ENCODE results near the gene CACNG4. TPM values are rescaled to one million over a fixed set of nuclear protein-coding genes. Genes with fewer than 3 reads are reported as not detected.

Gene CACNG4
- total RNA-seq, 2 experiments from 2014 or later = not detected

DNA sequence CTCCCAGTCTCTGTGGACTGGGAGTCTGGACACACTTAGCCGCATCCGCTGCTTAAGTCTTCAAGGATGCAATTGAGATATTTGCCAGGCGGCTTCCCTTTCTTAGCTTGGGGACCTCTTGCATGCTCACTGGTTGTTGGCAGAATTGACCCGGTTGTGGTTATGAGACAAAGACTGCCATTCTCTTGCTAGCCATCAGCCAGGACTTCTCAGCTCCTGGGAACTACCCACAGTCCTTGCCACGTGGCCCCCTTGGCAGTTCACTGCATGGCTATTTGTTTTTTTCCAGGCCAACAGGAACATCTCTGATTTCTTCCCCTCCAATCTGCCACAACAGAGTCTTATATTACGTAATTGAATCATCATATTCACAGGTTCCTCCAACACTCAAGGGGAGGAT, 25.5 kb downstream of the CACNG4 start:
- ChIA-PET CTCF (no interaction called here), POLR2A (no interaction called here)
- ATAC-seq = no peak
- intact Hi-C loops (cut with DNase I, micrococcal nuclease) = loop anchor here in 1 of 2 experiments (5.0 kb wide), 1 partner anchor 1388 kb away; no protein-coding TSS in a partner anchor
- Mint-ChIP-seq H3K27ac (no peak overlapping the region), H3K36me3 (ENCODE audit: low read depth) (no peaks in the 10 kb centered on the region), H3K27me3 (peaks cover 15% of the 10 kb centered on the region), H3K4me1 (peaks cover 3% of the 10 kb centered on the region), H3K4me3 (no peak overlapping the region), H3K9me3 (ENCODE audit: low read depth) (no peaks in the 10 kb centered on the region)
- no peak for DNase-seq

DNA sequence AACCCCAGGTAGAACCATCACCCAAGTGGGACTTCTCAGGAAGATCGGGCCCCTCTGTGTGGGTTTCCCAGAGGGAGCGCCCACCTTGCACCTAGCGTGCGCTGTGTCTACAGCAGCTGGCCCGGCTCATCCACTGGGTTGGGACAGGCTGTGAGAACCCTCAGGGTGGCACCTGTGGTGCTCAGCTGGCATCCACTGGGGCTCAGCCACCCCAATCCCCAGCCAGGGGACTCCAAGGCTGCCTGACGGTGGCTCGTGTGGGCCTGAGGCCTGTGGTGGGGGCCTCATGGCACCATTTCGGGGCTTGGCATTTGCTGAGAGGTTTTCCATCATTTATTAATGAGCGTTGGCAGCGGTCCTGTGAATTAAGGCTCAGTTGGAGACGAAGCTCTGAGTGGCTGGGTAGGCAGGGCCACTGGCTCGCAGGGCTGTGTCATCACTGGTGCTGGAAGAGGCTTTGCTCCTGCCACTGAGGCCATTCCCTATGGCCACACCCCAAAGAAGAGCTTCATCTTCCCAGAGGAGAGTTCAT, 28.5 kb downstream of the CACNG4 start:
- Mint-ChIP-seq H3K27me3 (peaks cover 9% of the 10 kb centered on the region), H3K27ac (no peak overlapping the region), H3K4me3 (no peak overlapping the region), H3K4me1 (no peaks in the 10 kb centered on the region), H3K36me3 (ENCODE audit: low read depth) (no peaks in the 10 kb centered on the region), H3K9me3 (ENCODE audit: low read depth) (no peaks in the 10 kb centered on the region)
- no peak for DNase-seq
- ChIA-PET POLR2A (no interaction called here), CTCF (no interaction called here)
- ATAC-seq = no peak
- intact Hi-C loops (cut with DNase I, micrococcal nuclease) = loop anchor here in 1 of 2 experiments (5.0 kb wide), 1 partner anchor 1391 kb away; no protein-coding TSS in a partner anchor

DNA sequence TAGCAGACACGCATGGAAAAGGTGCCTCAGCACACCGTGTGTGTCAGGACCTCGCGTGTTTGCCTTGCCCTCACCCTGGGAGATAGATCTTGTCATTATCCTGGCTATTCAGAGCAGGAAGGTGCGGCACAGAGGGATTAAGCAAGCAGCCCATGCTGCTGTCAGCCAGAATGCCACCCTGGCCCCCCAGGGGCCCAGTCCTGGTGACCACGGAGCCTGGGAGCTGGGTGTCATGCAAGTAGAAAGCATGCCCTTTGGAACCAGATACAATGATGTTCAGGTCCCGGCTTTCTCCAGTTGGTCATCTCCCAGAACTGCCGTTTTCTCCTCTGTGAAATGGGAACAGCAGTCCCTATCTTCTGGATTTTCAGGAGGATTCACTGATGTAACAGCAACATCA, 29.9 kb downstream of the CACNG4 start:
- ATAC-seq (no peak), DNase-seq (no peak)
- Mint-ChIP-seq H3K9me3 (ENCODE audit: low read depth) (no peaks in the 10 kb centered on the region), H3K36me3 (ENCODE audit: low read depth) (no peaks in the 10 kb centered on the region), H3K4me3 (no peak overlapping the region), H3K4me1 (no peaks in the 10 kb centered on the region), H3K27ac (no peak overlapping the region), H3K27me3 (peaks cover 9% of the 10 kb centered on the region)
- CTCF ChIA-PET = interaction anchor here (0.7 kb wide), 1 partner anchor 752 kb away, joined by 4 read pairs; no protein-coding TSS in a partner anchor
- intact Hi-C loops (cut with DNase I, micrococcal nuclease) = loop anchor here in 1 of 2 experiments (5.0 kb wide), 1 partner anchor 1392 kb away; no protein-coding TSS in a partner anchor
- POLR2A ChIA-PET = no interaction called here

DNA sequence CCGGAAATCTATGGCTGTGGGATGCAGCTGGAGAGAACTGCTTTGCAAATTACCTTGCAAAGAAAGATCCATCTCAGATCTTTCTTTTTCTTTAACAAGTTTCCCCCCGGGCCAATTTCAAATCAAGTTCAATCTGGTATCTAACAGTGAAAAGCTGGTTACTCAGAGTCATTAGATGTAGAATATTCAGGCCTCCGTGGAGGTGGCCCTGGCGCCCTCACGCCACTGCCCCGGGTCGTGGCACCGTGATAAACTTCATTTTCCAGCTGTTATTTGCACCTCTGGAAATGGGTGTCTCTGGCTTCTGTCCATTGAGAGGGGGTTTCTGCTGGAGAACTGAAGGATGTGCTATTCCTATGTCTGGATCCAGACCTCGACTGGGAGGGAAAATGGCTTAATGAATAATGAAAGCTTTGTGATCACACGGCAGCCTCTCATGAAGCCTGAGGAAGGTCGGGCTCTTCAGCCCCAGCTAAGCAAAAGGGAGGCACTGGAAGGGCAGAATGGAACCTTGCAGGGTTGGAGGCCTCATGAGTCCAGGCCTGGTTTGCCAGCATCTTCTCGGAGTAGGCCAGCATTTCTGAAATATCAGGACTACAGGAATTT, 30.5 kb downstream of the CACNG4 start:
- no peaks in the 10 kb centered on the region for H3K9me3 Mint-ChIP-seq (ENCODE audit: low read depth)
- POLR2A ChIA-PET = no interaction called here

DNA sequence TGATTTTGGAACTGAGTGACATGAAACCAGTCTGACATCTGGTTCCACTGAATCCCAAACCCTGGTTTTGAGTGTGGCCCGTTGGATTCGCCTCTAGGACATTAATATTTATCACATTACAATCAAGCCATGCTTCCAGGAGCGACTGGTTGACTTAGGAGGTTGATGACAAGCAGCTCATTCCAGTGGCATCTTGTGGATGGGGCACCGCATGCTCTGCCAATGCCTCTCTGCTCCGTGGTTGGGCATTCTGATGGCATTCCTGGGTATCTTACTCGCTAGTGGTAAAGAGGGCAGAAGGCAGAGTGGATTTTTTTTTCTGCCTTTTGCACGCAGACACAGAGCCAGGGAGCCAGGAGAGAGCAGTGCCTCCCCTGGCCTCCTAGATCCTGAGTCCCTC, 31.4 kb downstream of the CACNG4 start:
- intact Hi-C loops (cut with DNase I, micrococcal nuclease) = no loop called here
- Mint-ChIP-seq H3K27ac (no peak overlapping the region), H3K27me3 (peaks cover 2% of the 10 kb centered on the region), H3K36me3 (ENCODE audit: low read depth) (no peaks in the 10 kb centered on the region), H3K4me1 (no peaks in the 10 kb centered on the region), H3K9me3 (ENCODE audit: low read depth) (no peaks in the 10 kb centered on the region), H3K4me3 (no peak overlapping the region)
- no peak for DNase-seq
- ATAC-seq = no peak
- CTCF ChIA-PET = no interaction called here
- POLR2A ChIA-PET = no interaction called here

More for the DNA sequence above, 30.5 kb downstream of the CACNG4 start:
- Mint-ChIP-seq H3K27me3 (peaks cover 6% of the 10 kb centered on the region), H3K27ac (no peak overlapping the region), H3K4me1 (no peaks in the 10 kb centered on the region), H3K36me3 (ENCODE audit: low read depth) (no peaks in the 10 kb centered on the region), H3K4me3 (no peak overlapping the region)
- CTCF ChIA-PET = no interaction called here
- DNase-seq = no peak
- ATAC-seq = no peak
- intact Hi-C loops (cut with DNase I, micrococcal nuclease) = loop anchor here in 1 of 2 experiments (5.0 kb wide), 1 partner anchor 1393 kb away; no protein-coding TSS in a partner anchor

DNA sequence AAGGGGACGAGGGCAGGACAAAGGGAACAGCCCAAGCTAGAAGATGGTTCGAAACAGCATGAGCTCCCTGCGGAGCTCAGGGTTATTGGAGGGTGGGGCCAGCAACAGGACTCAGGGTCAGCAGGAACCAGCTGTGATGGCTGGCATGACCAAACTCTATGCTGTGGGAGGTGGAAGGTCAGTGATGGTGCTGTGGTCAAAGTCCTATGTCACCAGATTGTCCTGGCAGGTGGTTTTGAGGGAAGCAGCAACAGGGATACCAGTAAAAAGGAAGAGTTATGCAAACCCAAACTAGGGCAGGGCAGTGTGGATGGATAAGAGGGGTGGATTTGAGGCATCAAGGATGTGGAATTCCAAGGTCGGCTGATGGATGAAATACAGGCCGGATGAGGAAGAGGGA, 32.4 kb downstream of the CACNG4 start:
- ATAC-seq = no peak
- ChIA-PET CTCF (interaction anchor here (0.6 kb wide), 1 partner anchor 60 kb away, joined by 3 read pairs; no protein-coding TSS in a partner anchor), POLR2A (no interaction called here)
- H3K4me1 Mint-ChIP-seq = no peaks in the 10 kb centered on the region
- intact Hi-C loops (cut with DNase I, micrococcal nuclease) = no loop called here
- no peak overlapping the region for H3K4me3 Mint-ChIP-seq
- peaks cover under 1% of the 10 kb centered on the region for H3K27me3 Mint-ChIP-seq
- H3K36me3 Mint-ChIP-seq (ENCODE audit: low read depth) = no peaks in the 10 kb centered on the region
- H3K9me3 Mint-ChIP-seq (ENCODE audit: low read depth) = no peaks in the 10 kb centered on the region
- no peak overlapping the region for H3K27ac Mint-ChIP-seq
- DNase-seq = no peak

DNA sequence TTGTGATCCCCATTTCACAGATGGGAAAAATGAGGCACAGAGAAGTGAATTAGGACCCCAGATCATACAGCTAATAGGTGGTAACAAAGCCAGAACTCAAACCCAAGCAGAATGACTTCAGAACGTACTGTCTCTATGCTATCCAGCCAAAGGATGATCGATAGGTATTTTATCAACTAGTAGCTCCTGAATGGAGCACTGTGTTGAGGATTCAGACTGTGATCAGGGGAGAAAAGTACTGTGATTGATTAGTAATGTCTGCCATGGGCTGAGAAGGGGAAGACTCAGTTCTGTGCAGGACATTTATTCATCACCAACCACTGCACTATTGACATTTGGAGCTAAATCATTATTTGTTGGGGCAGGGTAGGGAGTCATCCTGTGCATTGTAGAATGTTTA, 38.7 kb downstream of the CACNG4 start:
- Mint-ChIP-seq H3K36me3 (ENCODE audit: low read depth) (no peaks in the 10 kb centered on the region), H3K27me3 (peaks cover 12% of the 10 kb centered on the region), H3K27ac (no peak overlapping the region), H3K9me3 (ENCODE audit: low read depth) (no peaks in the 10 kb centered on the region), H3K4me1 (no peaks in the 10 kb centered on the region), H3K4me3 (no peak overlapping the region)
- ChIA-PET POLR2A (no interaction called here), CTCF (no interaction called here)
- DNase-seq (no peak), ATAC-seq (no peak)
- intact Hi-C loops (cut with DNase I, micrococcal nuclease) = no loop called here

DNA sequence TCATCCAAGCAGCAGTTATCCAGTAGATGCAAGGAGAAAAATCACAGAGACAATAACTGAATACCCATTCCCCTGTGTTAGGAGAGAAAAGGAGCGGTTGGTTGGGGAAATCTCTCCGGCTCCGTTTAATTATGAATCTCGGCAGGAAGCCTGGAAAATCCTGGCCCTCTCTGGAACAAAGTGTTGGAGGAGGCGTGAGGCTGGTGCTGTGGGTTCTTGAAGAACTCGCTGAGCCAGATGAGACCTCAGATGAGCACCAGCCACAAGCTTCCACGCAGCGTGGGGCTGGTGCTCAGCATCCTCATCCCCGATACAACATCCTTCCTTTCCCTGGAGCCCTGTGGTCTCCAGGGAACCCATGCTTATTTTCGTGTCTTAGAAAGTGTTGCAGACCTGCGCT, 39.7 kb downstream of the CACNG4 start:
- POLR2A ChIA-PET = no interaction called here
- CTCF ChIA-PET = no interaction called here
- no peaks in the 10 kb centered on the region for H3K36me3 Mint-ChIP-seq (ENCODE audit: low read depth)
- ATAC-seq (no peak), DNase-seq (no peak)
- peaks cover 15% of the 10 kb centered on the region for H3K27me3 Mint-ChIP-seq
- H3K9me3 Mint-ChIP-seq (ENCODE audit: low read depth) = no peaks in the 10 kb centered on the region
- no peaks in the 10 kb centered on the region for H3K4me1 Mint-ChIP-seq
- no peak overlapping the region for H3K4me3 Mint-ChIP-seq
- H3K27ac Mint-ChIP-seq = no peak overlapping the region
- intact Hi-C loops (cut with DNase I, micrococcal nuclease) = no loop called here

DNA sequence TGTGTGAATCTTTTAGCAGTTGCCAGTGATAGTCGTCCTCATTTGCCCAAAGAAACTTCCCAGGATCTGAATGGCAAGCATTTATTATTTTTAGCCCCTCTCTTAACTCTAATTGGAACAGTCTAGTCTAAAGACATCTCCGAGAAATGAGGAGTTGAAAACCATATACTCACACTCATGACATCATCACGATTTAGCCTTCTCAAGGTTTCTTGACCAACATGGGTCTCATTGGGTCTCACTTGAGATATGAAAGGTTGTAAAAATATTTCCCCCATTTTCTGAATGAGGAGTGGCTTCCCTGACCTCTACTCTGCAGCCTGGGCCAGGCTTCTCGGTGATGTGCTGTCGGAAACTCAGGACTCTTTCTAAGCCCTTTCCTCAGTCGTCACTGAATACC, 42.8 kb downstream of the CACNG4 start:
- ATAC-seq = no peak
- CTCF ChIA-PET = no interaction called here
- Mint-ChIP-seq H3K9me3 (ENCODE audit: low read depth) (no peaks in the 10 kb centered on the region), H3K4me3 (no peak overlapping the region), H3K27me3 (peaks cover 14% of the 10 kb centered on the region), H3K4me1 (no peaks in the 10 kb centered on the region), H3K36me3 (ENCODE audit: low read depth) (no peaks in the 10 kb centered on the region), H3K27ac (no peak overlapping the region)
- intact Hi-C loops (cut with DNase I, micrococcal nuclease) = no loop called here
- DNase-seq = no peak
- POLR2A ChIA-PET = no interaction called here

DNA sequence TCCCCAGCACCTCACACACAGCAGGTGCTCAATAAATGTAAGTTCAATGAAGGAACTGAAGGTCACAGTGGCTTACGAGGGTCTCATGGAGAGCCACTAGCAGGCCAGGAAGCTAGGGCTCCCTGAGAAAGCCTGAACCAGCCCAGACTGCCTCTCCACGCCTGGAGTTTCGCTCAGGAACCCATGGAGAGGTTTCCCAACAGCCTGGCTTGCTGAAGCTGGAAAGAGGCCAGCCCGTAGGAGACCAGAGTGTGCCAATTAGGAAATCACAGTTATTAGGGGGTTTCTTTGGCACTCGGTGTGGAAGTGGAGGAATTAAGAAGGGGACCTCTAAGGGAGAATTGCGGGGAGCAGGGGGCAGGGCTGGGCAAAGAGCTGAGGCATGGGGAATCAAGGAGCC, 43.6 kb downstream of the CACNG4 start:
- Mint-ChIP-seq H3K27ac (no peak overlapping the region), H3K36me3 (ENCODE audit: low read depth) (no peaks in the 10 kb centered on the region), H3K9me3 (ENCODE audit: low read depth) (no peaks in the 10 kb centered on the region), H3K4me1 (no peaks in the 10 kb centered on the region), H3K4me3 (no peak overlapping the region), H3K27me3 (peaks cover 13% of the 10 kb centered on the region)
- intact Hi-C loops (cut with DNase I, micrococcal nuclease) = no loop called here
- ChIA-PET POLR2A (no interaction called here), CTCF (no interaction called here)
- ATAC-seq (no peak), DNase-seq (no peak)

DNA sequence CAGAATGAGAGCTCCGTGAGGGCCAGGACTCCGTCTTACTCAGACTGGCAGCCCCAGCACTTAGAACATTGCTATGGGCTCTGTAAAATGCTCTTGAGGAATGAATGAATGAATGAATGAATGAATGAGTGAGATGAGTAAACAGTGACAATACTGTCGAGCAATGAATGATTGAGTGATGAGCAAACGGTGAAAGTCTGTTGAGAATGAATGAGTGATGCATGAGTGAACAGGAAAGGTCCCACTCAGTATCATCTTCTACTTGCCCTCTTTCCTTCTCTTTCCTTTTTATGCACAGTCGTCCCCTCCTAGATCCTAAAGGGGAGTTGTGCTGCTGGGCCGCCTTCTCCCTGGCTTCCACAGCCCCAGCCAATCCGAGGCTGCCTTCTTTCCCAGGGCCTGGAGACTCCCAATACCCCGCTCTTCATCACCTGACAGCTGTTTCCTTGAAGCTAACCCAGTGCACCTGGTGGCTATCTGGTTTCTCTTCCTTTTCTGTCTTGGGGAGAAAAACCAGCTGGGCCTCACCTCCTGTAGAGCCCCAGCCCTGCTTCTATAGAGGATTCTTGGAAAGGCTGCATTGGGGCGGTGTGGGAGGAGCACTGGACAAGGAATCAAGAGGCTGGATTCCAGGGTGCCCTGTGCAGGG, 47.1 kb downstream of the CACNG4 start:
- Mint-ChIP-seq H3K36me3 (ENCODE audit: low read depth) (no peaks in the 10 kb centered on the region), H3K9me3 (ENCODE audit: low read depth) (no peaks in the 10 kb centered on the region), H3K4me3 (no peak overlapping the region), H3K27ac (no peak overlapping the region), H3K4me1 (no peaks in the 10 kb centered on the region), H3K27me3 (peaks cover 13% of the 10 kb centered on the region)
- DNase-seq (no peak), ATAC-seq (no peak)
- CTCF ChIA-PET = no interaction called here
- POLR2A ChIA-PET = interaction anchor here (0.8 kb wide), 1 partner anchor 28 kb away, joined by 3 read pairs; no protein-coding TSS in a partner anchor
- intact Hi-C loops (cut with DNase I, micrococcal nuclease) = no loop called here

DNA sequence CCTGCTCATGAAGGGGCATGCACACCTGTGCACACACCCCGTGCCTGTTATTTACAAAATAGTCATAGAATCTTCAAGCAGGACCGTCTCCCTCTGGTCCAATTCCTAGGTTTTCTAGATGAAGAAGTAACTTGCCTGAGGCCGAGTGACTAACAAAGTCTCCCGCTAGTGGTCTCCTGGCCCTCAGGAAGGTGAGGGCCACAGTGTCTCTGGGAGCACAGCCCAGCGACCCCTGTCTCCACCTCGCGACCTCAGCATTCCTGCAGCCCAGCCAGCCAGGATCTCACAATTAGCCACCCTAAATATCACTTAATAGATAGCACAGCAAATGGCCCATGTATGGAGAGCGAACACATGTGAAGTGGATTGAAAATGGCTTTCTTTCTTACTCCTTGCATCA, 49.4 kb downstream of the CACNG4 start:
- POLR2A ChIA-PET = no interaction called here
- CTCF ChIA-PET = no interaction called here
- DNase-seq = no peak
- Mint-ChIP-seq H3K9me3 (ENCODE audit: low read depth) (no peaks in the 10 kb centered on the region), H3K27me3 (peaks cover 11% of the 10 kb centered on the region), H3K36me3 (ENCODE audit: low read depth) (no peaks in the 10 kb centered on the region), H3K27ac (no peak overlapping the region), H3K4me3 (no peak overlapping the region), H3K4me1 (no peaks in the 10 kb centered on the region)
- intact Hi-C loops (cut with DNase I, micrococcal nuclease) = no loop called here
- ATAC-seq = no peak

All from activated CD4-positive, alpha-beta T cell treated with anti-CD3 and anti-CD28 coated beads for 36 hours (primary cell).